NCI-H446 (cell line): ENCODE results near the gene GPR68.
"Not testable (repeated sequence)": the region's sequence is repeated elsewhere in the genome, so short reads cannot be mapped to it uniquely, and the experiment has no call there.

ENCODE experiments used
- DNase-seq, 2 experiments: peaks; one replicate each; lab custom pipeline; 2025; lab: John Stamatoyannopoulos, UW

Gene GPR68

DNA sequence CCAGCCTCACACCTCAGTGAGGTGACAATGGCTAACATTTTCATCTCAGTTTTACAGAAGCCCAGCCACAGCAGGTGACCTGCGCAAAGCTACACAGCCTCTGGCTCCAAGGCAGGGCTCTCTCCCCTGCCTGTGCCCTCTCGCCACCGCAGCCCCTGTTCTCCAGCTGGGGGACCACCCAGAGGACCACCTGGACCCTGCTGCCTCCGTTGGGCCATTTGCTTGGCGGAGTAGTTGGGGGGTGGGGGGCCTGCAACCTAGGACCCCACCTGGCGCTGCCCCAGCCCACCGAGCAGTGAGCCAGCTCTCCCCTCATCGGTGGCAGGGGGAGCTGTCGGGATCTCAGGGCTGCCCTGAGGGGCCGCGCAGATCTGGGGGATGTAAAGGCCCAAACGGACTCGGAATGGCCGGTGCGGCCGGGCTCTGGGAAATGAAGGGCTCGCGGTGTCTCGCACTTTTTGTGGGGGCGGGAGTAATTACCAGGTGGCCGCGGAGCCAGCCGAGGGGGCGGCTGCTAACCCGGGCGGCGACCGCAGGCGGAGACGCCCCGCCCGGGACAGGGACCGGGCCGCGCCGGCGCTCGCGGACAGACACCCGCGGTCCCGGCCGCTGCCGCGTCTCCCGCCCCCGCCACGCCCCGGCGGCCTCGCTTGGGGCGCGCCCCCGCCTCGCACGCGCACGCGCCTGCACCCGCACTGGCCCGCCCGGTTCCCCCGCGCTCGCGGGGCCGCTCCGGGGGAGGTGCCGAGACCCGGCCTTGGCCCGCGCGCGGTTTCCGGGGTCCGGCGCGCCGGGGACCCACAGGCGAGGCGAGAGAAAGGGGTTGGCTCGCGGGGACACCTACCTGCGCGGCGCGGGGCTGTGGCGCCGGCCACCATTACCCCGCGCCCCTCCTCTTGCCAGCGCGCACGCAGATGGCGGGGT lies 8.6 kb upstream of the GPR68 start:
- DNase-seq, result no peak

DNA sequence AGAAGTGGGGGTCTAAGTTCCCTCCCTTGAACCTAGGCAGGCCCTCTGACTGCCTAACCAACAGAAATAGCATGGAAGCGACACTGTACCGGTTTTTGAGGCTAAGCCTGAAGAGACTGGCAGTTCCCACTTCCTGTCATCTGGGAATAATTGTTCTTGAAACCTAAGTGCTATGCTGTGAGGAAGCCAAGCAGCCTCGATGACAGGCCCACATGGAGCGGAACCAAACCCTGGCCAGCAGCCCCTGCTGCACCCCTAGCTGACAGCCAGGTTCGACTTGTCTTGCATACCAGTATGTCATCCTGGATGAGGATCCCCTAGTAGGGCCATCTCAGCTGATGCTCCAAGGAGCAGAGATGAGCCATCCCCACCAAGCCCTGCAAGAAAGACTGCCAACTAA lies 6.4 kb upstream of the GPR68 start:
- DNase-seq, result peak; percentile 37 to 70

DNA sequence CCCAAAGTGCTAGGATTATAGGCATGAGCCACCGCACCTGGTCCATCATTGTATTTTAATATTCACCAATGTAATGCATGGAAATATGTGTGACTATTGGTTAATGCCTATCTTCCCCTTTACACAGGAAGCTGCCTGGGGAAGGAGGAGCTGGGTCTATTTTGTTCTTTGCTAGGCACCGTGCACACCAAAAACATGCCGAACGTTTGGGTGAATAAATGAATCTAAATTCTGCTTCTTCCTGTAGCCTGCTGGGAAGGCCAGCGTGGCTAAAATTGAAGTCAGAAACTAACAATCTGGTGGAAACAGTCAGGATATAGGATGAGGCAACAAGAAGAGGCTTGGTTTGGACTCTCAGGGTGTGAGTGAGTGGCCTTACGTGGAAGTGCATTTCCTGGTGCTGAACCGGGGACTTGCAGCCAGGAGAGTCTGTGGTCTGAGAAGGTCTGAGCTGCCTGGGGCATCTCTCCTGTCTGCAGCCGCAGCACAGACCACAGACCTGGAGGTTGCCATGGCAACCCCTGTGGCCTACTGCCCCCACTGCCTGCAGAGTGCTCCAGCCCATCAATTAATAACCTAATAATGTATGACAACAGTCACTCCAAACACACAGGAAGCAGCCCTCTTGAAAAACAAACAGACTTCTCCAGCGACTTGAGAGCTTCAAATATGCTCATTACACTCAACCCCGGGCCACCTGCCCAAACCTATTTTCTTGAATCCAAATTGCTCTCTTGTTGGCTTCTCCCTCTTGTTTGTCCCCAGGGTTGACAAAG lies 5.5 kb upstream of the GPR68 start:
- DNase-seq, result peak; percentile 78 to 86

DNA sequence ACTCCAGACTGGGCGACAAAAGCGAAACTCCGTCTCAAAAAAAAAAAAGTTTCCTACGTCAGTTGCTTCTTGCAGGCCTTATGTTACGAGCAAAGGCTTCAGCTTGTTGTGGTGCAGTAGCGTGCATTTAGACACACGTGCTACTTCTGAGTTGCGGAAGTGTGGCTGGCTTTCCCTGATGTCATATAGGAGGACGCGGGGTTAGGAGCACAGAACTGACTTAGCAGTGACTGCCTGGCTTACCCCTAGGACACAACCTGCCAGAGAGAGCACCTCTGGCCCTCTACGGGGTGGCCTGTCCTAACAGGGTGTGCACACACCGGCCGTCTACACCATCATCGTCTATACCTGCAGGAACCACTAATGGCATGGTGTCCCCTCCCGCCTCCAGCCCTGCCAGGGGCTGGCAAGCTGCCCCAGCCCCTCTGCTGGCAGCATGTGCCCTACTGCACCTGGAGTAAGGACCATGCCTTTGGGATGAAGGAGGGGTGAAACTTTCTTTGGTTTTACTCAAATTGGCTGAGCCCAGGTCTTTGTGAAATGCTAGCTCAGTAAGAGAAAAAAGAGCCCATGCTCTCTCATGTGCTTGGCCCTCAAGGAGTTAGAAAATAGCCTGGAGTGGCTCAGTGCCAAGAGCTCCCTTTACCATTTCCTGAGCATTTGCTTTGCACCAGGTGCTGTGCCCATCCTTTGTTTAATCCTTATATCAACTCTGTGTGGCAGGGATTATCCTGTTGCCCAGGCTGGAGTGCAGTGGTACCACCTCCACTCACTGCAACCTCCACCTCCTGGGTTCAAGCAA lies 1.7 kb upstream of the GPR68 start:
- peak in 1 of 2 experiments; percentile 44 for DNase-seq

DNA sequence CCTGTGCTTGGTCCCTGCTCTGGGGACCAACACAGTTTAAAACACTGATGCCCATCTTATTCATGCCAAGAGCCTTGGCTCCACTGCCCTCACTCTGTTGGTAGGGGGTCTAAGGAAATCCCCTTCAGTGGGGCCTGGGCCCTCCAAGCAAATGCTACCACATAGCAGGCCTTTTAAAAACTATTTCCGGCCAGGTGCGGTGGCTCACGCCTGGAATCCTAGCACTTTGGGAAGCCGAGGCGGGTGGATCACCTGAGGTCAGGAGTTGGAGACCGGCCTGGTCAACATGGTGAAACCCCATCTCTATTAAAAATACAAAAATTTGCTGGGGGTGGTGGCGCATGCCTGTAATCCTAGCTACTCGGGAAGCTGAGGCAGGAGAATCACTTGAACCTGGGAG lies 1.1 kb upstream of the GPR68 start:
- DNase-seq, result not testable (repeated sequence)

DNA sequence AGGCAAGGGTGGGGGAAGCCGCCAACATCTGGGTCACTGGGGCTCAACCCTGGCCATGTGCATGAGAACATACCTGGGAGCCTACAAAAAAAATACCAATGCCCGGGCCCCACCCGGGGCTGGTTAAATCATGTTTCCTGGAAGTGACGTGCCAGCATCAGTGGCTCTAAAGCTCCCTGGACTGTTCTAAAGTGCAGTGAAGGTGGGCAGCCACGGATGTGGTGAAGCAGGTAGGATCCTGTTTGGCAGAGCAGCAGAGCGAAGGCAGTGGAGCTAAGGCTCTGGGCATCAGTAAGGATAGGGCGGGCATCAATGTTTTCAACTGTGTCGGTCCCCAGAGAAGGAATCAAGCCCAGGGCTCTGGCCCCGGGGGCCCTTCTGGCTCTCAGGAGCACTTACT lies 525 bp upstream of the GPR68 start:
- no peak for DNase-seq

DNA sequence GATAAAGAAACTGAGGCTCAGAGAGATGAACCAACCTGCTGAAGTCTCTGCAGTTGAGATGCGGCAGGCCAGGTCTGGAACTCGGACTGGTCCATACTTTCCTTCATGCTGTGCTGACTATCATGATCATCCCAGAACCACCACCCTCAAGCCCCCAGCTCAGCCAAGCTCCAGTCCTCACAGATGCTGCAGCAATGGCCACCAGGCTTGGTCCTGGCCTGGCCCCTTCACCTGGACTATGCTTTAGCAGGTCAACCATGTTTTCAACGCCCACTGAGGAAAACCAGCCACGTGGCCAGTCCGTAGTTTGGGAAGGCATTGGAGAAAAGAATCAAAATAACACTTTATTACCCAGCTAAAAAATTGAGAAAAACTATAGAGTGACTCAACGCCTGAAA lies 1.4 kb downstream of the GPR68 start:
- no peak for DNase-seq

DNA sequence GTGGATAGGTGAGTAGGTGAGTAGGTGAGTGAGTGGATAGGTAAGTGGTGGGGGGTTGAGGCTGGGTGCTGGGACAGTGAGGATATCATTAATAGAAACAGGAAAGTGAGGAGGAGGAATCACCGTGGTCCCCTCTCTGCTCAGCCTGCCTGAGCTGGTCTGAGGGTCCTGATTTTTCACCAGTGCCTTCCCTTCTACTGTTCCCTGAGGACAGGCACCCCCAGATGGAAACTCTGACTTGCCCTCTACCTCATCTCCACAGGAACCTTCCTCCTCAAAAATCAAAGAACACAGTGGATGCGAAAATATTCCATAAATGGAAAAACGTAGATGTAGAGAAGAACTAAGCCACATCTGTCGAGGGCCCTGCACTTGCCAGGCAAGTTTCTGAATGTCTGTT lies 1.9 kb downstream of the GPR68 start:
- no peak for DNase-seq

DNA sequence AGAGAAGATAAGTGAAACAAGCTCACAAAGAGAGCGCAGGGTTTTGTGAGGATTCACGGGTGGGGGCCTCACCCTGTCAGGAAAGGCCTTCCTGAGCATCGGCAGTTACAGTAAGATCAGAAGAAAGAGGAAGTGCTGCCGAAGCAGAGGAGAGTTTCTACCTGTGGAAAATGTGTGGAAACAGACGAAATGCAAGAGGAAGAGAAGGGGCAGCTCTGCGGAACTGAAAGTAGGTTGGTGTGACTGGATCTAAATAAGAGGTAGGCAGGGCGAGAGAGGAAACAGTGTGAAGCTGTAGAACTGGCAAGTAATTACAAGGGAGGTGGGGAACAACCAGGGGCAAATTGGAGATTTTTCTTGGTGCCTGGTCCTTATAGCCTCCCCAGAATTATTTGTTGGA lies 2.6 kb downstream of the GPR68 start:
- DNase-seq, result no peak

DNA sequence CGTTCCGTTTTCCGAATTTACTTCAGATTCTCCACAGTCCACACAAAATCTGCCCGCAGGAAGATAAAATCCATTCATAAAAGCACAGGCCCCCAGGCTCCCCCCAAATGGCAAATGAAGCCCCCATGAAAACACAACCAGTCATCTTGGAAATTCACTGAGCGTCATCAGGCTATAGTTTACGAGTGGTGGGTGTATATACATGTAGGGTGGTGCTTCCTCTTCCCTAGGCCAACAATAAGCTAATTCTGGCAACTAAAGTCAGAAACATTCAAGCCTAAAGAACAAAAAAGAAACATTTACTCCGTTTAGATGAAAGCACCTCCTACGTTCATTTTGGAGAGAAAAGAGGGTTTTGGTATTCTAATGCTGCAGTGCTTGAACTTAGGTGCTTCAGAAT lies 5.8 kb downstream of the GPR68 start:
- DNase-seq, result no peak

DNA sequence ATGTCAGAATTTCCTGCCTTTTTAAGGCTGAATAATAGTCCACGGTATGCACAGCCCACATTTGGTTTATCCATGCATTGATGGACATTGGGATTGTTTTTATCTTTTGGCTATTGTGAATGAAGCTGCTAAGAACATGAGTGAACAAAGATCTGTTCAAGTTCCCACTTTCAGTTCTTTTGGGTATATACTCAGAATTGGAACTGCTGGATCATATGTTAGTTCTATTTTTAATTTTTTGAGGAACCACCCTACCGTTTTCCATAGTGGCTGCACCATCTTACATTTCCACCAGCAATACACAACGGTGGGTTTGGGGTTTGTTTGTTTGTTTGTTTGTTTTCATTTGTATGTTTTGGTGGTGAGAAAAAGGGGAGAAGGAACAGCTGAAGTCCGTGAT lies 6.4 kb downstream of the GPR68 start:
- DNase-seq, result no peak

DNA sequence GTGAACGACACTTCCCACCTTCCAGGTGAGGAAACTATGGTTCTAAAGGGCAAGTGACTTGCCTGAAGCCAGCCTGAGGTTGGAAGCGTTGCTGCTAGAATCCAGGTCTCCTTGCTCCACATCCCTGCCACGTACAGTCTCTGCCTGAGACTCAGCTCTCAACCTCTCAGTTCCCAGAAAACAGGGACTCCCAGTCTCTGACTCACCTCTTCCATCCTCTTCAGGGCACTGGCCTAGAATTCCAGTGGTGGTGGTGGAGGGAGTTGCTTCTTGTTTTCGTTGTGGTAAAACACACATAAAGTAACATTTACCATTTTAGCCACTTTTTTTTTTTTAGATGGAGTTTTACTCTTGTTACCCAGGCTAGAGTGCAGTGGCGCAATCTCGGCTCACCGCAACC lies 7.3 kb downstream of the GPR68 start:
- DNase-seq, result no peak

DNA sequence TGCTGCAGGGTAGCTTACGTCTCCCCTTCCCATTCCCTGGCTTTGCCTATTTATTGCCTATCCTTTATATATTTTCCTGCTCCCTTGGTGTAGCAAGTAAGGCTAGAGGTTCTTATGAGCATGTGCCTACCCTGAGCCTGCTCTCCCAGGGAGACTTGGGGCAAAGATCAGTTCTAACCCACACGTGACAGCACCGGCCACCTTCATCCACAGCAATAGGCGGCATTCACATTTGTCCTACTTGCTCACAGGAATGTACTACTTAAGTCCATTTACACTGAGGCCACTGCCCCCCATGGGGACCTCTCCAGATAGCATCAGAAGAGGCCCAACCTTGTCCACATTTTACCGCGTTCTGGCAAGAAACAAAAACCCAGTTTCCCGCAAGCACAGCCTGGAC lies 8.7 kb downstream of the GPR68 start:
- no peak for DNase-seq

DNA sequence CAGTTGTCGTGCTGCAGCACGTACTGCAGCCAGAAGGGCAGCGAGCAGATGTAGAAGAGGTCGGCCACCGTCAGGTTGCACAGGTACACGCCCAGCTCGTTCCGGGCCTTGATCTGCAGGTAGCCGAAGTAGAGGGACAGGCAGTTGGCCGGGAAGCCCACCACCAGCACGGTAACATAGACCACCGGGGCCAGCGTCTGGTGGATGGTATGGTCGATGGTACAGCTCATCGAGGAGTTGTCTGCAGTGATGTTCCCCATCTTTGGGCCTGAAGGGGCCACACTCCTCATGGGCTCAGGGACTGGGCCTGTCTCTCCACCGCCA lies 9.8 kb downstream of the GPR68 start:
- no peak for DNase-seq

DNA sequence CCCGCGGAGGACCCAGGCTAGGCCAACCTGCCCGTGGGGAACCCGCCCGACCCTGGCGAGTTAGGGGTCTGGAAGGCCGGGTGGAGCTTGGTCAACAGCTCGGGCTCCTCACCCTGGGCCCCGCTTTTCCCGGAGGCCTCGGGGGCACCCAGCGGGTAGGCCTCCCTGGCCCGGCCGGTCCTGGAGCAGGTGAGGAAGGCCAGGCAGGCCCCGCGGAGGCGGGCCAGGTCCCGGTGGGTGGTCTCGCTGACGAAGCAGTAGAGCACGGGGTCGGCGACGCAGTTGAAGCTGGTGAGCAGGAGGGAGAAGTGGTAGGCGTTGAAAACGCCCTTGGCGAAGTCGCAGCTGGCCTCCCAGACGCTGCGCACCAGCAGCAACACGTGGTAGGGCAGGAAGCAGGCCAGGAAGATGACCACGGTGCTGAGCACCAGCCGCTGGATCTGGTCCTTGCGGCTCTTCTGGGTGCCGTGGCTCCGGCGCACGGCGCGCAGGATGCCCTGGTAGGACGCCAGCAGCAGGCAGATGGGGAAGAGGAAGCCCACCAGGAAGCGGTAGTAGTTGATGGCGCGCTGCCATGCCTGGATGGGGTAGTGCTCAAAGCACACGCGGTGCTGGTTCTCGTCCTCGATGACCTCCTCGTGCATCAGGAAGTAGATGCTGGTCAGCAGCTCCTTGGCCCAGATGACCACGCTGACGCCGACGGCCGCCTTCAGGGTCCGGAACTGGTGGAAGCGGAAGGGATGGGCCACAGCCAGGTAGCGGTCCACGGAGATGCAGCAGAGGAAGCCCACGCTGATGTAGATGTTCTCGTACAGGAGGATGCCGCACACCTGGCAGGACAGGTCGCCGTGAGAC lies 10.3 kb downstream of the GPR68 start:
- DNase-seq, result no peak

DNA sequence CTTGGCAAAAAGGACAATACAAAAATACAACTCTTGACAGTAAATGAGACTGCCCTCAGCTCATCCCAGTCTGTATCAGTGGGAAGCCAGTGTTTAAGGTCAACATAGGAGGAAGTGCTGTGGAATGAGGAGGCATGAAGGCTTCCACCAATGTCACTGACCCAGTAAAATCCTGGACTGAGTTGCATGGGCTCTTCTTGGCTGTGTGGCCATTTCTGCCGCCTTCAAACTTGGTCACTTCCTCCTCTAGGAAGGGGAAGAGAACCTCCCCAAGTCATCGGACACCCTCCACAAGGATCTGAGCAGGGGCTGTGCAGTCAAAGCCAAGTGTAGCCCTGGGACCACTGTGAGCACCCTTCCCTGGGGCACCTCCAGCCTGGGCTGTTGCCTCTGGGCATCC lies 11.9 kb downstream of the GPR68 start:
- no peak for DNase-seq

DNA sequence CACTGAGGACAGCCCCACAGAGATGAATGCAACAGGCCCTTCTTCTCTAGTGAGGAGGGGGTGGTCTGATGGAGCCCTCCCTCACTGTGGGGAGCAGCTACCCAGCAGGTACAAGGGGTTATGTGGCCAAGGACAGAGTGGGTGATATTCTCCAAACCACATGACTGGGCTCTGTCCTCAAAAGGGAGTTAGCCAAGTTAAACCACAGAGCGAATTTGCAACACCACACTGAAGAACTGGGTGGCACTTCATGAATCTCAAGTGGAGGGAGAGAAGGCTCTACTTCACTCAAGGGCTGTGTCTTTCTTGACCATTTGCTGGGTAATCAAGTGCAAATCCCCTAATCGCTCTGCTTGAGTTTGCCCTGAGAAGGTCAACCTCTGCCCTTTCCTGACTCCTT lies 12.5 kb downstream of the GPR68 start:
- DNase-seq, result no peak

DNA sequence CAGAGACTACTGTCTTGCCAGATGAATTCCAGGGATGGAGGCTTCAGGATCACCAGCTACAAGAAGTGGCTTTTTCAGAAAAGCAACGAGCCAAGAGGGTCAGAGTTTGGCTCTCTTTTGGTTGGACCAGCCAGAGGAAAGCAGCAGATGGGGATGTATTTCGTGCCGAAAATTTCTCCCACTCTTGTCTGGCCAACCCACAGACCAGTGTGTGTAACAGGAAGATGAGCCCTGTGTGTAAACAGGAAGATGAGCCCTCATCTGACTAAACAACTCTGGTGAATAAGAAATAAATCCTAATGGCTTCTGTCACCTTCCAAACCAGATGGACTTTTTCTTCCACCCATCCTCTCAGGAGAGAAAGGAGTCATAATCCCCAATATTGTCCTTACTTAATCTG lies 13.1 kb downstream of the GPR68 start:
- peak; percentile 64 to 87 for DNase-seq

DNA sequence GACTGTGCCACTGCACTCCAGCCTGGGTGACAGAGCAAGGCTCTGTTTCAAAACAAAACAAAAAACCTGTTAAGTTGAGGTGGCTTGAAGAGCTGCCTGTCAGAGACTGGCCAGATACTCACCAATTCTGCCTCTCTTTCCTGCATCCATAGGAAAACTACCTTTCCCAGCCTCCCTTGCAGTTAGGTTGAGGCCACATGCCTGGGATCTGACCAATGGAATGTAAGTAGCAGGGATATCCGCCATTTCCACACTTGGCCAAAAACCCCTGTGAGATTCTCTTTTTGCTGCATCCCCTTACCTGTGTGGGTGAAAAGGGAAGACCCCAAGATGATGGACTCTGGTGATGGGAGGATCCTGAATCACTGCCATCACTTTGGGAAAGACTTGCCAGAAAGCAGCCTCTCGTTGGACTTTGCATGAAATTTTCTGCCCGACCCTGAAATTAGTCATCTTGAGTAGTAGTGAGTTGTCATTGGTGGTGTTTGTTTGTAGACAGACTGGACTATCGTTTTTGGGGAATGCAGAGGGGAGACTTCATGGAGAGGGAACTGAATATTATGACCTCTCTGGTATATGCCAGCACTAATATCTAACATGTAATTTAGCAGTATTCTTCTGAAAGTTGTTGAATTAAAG lies 14.0 kb downstream of the GPR68 start:
- peak; percentile 60 to 79 for DNase-seq

DNA sequence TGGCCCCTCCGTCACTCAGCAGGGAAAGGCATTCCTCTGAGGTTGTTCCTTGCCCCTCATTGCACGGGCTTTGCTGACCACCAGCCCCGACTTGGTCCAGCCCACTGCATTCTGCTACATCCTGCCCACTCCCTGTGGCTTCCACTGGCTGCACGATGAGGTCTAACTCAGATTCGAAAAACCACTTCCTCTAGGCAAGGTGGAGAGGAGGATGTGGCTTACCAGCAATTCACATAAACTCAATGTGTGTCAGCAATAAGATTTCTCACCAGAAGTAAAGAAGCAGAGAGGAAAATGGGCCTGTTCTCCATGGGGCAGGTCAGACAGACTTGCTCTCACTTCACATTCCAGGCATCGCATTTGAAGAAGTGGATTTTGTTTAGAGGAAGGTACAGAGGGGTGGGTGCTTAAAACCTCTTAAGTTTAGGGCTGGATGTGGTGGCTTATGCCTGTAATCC lies 14.7 kb downstream of the GPR68 start:
- DNase-seq, result no peak

DNA sequence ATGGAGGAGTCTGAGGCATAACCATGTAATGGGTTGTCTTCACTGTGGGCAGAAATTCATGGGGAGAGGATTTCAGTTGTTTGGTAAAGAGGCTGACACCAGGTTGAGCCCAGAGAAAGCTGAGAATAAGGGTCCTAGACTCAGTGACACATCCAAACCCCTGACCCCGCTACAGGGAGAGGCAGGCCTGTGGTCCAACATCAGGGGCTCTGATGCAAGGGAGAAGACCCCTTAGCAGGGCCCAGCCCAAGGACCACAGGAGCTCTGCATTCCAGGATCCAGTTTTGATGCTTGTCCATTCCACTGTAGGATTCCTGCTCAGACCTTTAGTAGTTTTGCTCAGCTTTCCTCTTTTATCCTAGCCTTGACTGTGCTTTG lies 15.5 kb downstream of the GPR68 start:
- DNase-seq, result no peak
